Upper lobe of right lung (tissue), 1 donor: Measurements from ENCODE around the gene CACNB4. TPM values are rescaled to one million over a fixed set of nuclear protein-coding genes. Genes with fewer than 3 reads are reported as not detected.

ENCODE experiments used
- ATAC-seq: fragments of 200-7000 bp; cut with Tn5 transposase; one replicate; pipeline ENCODE4 v1.9.1; 2020; ENCODE audit warnings: mild to moderate bottlenecking, moderate library complexity
- DNase-seq: peaks from one replicate; pipeline ENCODE4 v3.0.0-alpha.2; 2020
- H3K27ac ChIP-seq: fragments of 200-600 bp; one replicate; pipeline ENCODE4 v1.8.0; 2022
- H3K27me3 ChIP-seq: fragments of 200-600 bp; one replicate; pipeline ENCODE4 v1.8.0; 2022; ENCODE audit warnings: mild to moderate bottlenecking
- H3K36me3 ChIP-seq: fragments of 200-600 bp; one replicate; pipeline ENCODE4 v1.8.0; 2022
- H3K4me1 ChIP-seq: fragments of 200-600 bp; one replicate; pipeline ENCODE4 v1.8.0; 2022
- H3K4me3 ChIP-seq: fragments of 200-600 bp; one replicate; pipeline ENCODE4 v1.8.0; 2022; ENCODE audit warnings: mild to moderate bottlenecking
- H3K9me3 ChIP-seq: fragments of 200-600 bp; one replicate; pipeline ENCODE4 v1.8.0; 2022
- intact Hi-C: fragments of 100-400 bp; cut with DNase I; formaldehyde crosslinking; loops from one replicate; pipeline ENCODE4 v1.11.0; 2022
- total RNA-seq: library from RNA; stranded (reverse); fragmentation: NEBNext Ultra II Directional; extraction: Animal tissue kit (Norgen Biotek cat#: 25700); gene quantifications from one replicate; pipeline ENCODE4 v1.2.1, GENCODE V29; 2021
- TF ChIP-seq, protein P1 (sequence below): fragments of 200-600 bp; IDR thresholded peaks from one replicate; pipeline ENCODE4 v1.8.0; 2022; ENCODE audit warnings: antibody characterized with exemption
- donor health status: DM: no; HTN: yes; CAD: no; lungs with severe emphysema.

The CACNB4 gene
- total RNA-seq, 1 donor from 2014 or later = 15.3 TPM

GRCh38 chr2:151959238-151959637 is 139.6 kb downstream of the CACNB4 start:
- Histone ChIP-seq H3K36me3 (no peaks in the 10 kb centered on the region), H3K4me1 (no peaks in the 10 kb centered on the region), H3K27ac (no peak overlapping the region), H3K27me3 (no peaks in the 10 kb centered on the region), H3K9me3 (no peaks in the 10 kb centered on the region), H3K4me3 (no peak overlapping the region)
- TF ChIP-seq, protein P1, sequence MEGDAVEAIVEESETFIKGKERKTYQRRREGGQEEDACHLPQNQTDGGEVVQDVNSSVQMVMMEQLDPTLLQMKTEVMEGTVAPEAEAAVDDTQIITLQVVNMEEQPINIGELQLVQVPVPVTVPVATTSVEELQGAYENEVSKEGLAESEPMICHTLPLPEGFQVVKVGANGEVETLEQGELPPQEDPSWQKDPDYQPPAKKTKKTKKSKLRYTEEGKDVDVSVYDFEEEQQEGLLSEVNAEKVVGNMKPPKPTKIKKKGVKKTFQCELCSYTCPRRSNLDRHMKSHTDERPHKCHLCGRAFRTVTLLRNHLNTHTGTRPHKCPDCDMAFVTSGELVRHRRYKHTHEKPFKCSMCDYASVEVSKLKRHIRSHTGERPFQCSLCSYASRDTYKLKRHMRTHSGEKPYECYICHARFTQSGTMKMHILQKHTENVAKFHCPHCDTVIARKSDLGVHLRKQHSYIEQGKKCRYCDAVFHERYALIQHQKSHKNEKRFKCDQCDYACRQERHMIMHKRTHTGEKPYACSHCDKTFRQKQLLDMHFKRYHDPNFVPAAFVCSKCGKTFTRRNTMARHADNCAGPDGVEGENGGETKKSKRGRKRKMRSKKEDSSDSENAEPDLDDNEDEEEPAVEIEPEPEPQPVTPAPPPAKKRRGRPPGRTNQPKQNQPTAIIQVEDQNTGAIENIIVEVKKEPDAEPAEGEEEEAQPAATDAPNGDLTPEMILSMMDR = no peak
- intact Hi-C loops = no loop called here
- DNase-seq (no peak), ATAC-seq (peak; percentile 66)

GRCh38 chr2:151953467-151953866 is 145.4 kb downstream of the CACNB4 start:
- Histone ChIP-seq H3K27me3 (no peaks in the 10 kb centered on the region), H3K27ac (no peak overlapping the region), H3K4me3 (no peak overlapping the region), H3K4me1 (peaks cover 3% of the 10 kb centered on the region), H3K9me3 (no peaks in the 10 kb centered on the region), H3K36me3 (no peaks in the 10 kb centered on the region)
- intact Hi-C loops = no loop called here
- TF ChIP-seq, protein P1 = no peak
- ATAC-seq = no peak
- no peak for DNase-seq

DNA sequence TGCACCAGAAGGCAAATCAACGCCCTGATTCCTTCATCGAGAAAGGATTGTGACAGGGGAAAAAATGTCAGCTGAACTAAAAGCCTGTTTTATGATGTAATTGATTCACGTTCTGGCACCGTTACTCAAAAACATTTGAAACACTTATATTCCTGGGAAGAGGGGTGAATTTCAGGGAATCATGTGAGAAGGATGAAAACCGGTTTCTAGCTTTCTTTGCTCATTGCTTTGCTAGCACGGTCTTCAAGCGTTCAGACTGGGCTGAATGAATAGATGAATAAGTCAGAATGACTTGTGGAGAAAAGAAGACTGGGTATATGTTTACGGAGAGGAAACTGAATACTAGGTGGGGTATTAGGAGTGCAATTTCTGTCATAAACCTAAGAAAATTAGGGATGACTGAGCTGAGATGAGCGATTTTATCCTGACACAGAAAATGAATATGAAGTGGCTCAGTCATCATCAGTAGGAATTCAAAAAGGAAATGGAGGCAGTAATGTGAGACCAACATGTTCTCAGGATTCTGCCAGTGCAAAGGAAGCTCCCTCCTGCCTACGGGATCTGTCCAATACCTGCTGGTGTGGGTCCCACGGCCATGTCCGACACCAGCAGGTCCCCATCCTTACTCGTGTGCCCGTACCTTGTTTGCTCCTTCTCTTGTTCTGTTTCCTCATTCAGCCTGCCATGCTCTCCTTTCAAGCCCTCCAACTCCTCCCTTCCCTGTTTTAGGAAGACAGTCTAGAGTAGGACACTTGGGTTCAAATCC is 146.0 kb downstream of the CACNB4 start:
- ATAC-seq = no peak
- no peaks in the 10 kb centered on the region for H3K9me3 ChIP-seq
- no peak for DNase-seq
- H3K27me3 ChIP-seq = no peaks in the 10 kb centered on the region
- H3K4me1 ChIP-seq = peaks cover 8% of the 10 kb centered on the region
- no peak overlapping the region for H3K4me3 ChIP-seq
- intact Hi-C loops = no loop called here
- TF ChIP-seq, protein P1 = no peak
- no peak overlapping the region for H3K27ac ChIP-seq
- H3K36me3 ChIP-seq = no peaks in the 10 kb centered on the region

- no peaks in the 10 kb centered on the region for H3K27me3 ChIP-seq
- H3K36me3 ChIP-seq = no peaks in the 10 kb centered on the region
- H3K27ac ChIP-seq = no peak overlapping the region
- TF ChIP-seq, protein P1 = no peak
- H3K4me3 ChIP-seq = peak overlapping the region; percentile 31
- no peaks in the 10 kb centered on the region for H3K9me3 ChIP-seq
- ATAC-seq = peak; percentile 86
- intact Hi-C loops = no loop called here
- peak; percentile 66 for DNase-seq
- H3K4me1 ChIP-seq = peaks cover 23% of the 10 kb centered on the region
These were observed 151.1 kb downstream of the CACNB4 start for GRCh38 chr2:151947813-151948165.

GRCh38 chr2:151946899-151947812 is 151.7 kb downstream of the CACNB4 start:
- Histone ChIP-seq H3K4me3 (peak overlapping the region; percentile 31), H3K9me3 (no peaks in the 10 kb centered on the region), H3K4me1 (peaks cover 23% of the 10 kb centered on the region), H3K36me3 (no peaks in the 10 kb centered on the region), H3K27me3 (no peaks in the 10 kb centered on the region), H3K27ac (no peak overlapping the region)
- DNase-seq (no peak), ATAC-seq (peak; percentile 83)
- intact Hi-C loops = no loop called here
- TF ChIP-seq, protein P1 = peak; percentile 59
